Mesodermal cell (in vitro differentiated cells): ENCODE data around the gene DNAJC16.

ENCODE experiments used
- H3K27ac ChIP-seq: 2 replicates; pipeline ENCODE4 v1.7.0; 2013; ENCODE audit warnings: mild to moderate bottlenecking, low read depth, low read length, moderate library complexity; ENCODE audit not compliant: severe bottlenecking
- H3K36me3 ChIP-seq: 2 replicates; pipeline ENCODE4 v1.7.1; 2013; ENCODE audit warnings: mild to moderate bottlenecking, low read length, moderate library complexity; ENCODE audit not compliant: control insufficient read depth, insufficient read depth
- H3K4me1 ChIP-seq: one replicate; pipeline ENCODE4 v1.7.1; 2013; ENCODE audit warnings: mild to moderate bottlenecking, low read length; ENCODE audit not compliant: insufficient read depth, control insufficient read depth, poor library complexity, severe bottlenecking
- H3K4me3 ChIP-seq: 2 replicates; pipeline ENCODE4 v1.7.0; 2013; ENCODE audit warnings: low read length, control low read depth, mild to moderate bottlenecking; ENCODE audit not compliant: insufficient read depth, poor library complexity, severe bottlenecking; ENCODE audit errors: extremely low read depth
- H3K9me3 ChIP-seq: 2 replicates; pipeline ENCODE4 v1.7.1; 2013; ENCODE audit warnings: mild to moderate bottlenecking, low read length, moderate library complexity; ENCODE audit not compliant: control insufficient read depth
- WGBS, 2 experiments: methylation state at CpG; one replicate each; pipeline ENCODE4 v1.1.5; 2013; ENCODE audit warnings: missing lambda C conversion rate in 2 of 2; ENCODE audit not compliant: insufficient coverage in 2 of 2; 5-methylcytosine and 5-hydroxymethylcytosine counted together

The DNAJC16 gene

DNA sequence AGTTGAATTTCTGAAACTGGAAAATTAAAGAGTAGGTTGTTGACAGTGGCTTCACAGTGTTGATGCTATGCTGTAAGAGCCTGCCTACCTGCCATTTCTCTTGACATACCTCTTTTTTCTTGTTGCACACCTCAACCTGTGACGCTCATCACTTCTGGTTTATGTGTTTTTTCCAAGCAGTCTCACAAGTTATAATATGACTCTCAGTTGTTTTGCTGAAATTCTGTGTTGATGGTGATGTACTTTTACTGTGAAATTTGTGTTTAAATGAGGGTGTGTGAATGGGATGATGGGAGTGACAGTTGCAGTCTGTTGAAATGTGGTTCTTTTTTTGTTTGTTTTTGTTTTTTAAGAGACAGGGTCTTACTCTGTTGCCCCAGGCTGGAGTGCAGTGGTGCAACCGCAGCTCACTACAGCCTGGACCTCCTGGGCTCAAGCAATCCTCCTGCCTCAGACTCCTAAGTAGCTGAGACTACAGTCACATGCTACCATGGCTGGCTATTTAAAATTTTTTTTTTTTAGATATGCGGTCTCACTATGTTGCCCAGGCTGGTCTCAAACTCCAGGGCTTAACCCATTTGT lies 97.6 kb downstream of the DNAJC16 start:
- Histone ChIP-seq H3K9me3 (no peaks in the 10 kb centered on the region), H3K36me3 (peaks cover 31% of the 10 kb centered on the region), H3K27ac (no peak overlapping the region), H3K4me3 (no peak overlapping the region), H3K4me1 (peaks cover 8% of the 10 kb centered on the region)
- 95 to 100% methylated on average over 1 to 3 of the region's 3 CpGs for WGBS, 2 experiments

DNA sequence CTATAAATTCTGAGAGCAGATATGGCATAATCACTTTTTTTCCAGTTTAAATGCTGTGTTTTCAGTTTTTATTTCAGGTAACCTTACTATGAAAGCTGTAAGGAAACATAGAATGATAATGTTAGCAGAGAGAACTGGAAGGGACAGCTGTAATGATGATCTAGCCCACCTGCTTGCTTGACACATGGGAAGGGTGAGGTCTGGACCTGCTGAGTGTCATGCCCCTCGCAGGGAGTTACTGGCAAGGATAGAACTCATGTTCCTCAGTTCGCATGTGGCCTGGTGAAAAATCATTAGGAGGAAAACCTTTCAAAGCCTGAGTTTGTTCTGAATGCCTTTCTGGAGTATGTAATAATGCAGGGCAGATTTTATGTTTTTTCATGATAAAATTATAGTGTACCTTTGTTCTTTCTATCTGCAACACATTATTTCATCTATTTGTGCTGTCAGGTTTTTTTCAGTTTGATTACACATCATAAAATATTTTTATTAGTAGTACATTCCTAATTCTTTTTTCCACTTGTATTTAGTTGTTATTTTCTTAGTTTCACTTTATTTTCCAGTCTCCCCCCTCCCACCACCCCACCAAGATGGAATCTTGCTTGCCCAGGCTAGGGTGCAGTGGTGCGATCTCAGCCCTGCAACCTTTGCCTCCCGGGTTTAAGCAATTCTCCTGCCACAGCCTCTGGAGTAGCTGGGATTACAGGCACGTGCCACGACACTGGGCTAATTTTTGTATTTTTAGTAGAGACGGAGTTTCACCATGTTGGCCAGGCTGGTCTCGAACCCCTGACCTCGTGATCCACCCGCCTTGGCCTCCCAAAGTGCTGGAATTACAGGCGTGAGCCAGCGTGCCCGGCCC lies 98.6 kb downstream of the DNAJC16 start:
- no peaks in the 10 kb centered on the region for H3K4me1 ChIP-seq
- H3K36me3 ChIP-seq, result peaks cover 40% of the 10 kb centered on the region
- H3K27ac ChIP-seq, result no peak overlapping the region
- 90 to 96% methylated on average over 9 to 12 of the region's 13 CpGs for WGBS, 2 experiments
- H3K9me3 ChIP-seq, result no peaks in the 10 kb centered on the region
- H3K4me3 ChIP-seq, result no peak overlapping the region
